Peyer's patch (tissue), 4 donors: ENCODE measurements around the gene PPP1R9B.

ENCODE experiments used
- CTCF ChIP-seq, 6 experiments: fragments of 450-650 bp in 4 of 6; fragments of 200-600 bp in 2 of 6; sonication (generic) in 1 of 6; IDR thresholded peaks; one replicate each; pipeline ENCODE4 v1.5.1; 2017 to 2019; ENCODE audit warnings: antibody characterized with exemption in 6 of 6, mild to moderate bottlenecking in 3 of 6, moderate library complexity in 1 of 6
- POLR2A ChIP-seq, 2 donors: fragments of 450-650 bp; IDR thresholded peaks; one replicate each; pipeline ENCODE4 v1.5.1; 2017; ENCODE audit warnings: antibody characterized with exemption in 2 of 2, mild to moderate bottlenecking in 2 of 2, moderate library complexity in 2 of 2

DNA sequence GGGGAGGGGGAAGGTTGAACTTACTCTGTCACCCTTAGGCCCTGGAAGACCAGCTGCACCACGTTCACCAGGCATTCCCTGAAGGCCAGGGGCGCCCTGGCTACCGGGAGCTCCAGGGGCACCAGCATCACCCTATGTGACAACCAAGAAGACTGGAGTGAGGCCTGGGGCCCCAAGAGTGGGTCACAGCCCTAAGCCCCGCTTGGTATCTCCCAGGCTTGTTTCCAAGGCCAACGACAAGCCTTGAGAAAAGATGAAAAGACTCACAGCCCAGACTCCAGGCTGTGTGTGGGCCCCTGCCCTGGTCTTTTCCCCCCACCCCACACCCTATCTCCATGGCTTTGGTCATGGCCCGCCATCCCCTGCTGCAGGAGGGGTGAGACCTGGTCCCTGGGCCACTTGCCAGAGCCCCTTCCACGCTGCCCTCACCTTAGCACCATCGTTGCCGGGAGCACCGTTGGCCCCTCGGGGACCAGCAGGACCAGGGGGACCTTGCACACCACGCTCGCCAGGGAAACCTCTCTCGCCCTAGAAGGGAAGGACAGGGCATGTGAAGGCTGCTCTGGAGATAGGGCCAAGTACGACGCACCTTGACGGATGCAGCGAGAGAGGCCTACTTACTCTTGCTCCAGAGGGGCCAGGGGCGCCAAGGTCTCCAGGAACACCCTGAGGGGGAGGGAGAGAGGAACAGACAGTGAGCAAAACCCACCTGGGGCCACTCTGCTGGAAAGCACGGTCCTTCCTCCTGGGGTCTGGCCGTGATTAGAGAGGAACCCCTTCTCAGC is 41.1 kb upstream of the PPP1R9B start:
- TF ChIP-seq POLR2A (IDR thresholded peaks at IDR 0.05) = no peak
- TF ChIP-seq CTCF (IDR thresholded peaks at IDR 0.05) = no peak
